ENCODE results near the gene CPSF4.

The CPSF4 gene

DNA sequence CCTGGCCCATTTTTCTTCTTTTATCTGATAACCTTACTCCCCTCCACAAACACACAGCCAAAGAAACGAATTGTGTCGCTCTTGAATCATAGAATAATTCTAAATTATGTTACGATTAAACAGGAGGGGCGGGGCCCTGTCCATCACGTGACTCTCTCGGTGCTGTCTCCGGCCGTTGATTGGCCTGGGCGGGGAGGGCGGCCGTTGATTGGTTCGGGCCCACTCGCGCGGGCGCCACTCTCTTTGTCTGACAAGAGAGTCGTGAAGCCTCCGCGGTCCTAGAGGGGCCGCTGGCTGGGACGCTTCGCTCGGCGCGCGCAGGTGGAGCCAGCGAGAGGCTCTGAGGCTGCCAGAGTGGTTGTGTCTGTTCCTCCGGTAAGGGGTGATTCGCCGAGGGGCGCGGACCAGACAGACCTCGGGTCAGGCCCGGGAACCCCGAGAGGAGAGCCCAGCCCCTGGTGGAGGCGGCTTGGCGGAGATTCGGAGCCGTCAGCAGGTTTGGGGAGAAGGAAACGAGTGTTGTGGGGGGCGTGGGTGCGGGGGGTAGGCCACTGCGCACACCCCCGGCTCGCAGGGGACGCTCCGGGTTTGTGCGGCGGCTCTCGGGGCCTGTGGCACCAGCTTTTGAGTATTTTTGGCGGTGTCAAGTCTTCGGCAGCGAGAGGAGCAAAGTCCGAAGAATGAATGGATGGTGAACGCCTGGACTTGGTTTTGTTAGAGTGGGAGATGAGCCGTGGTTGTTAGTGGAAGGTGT lies 34.0 kb downstream of the CPSF4 start, which contains the start of gene ZNF789:
Gene ZNF789 (plus strand): TSS at position 330 of the 754 bp plus-strand sequence. CDS start 3,567 bp downstream, outside the sequence.
- peak within 1 kb of the TSS; percentile 70 for H3K27ac ChIP-seq
- no peaks in the 10 kb centered on the region for H4K20me1 ChIP-seq (ENCODE audit: insufficient read depth)
- H3K79me2 ChIP-seq (ENCODE audit: insufficient read depth, low read depth), result peaks cover 42% of the 10 kb centered on the region; the same call in 1 of the 2 replicates
- peak within 1 kb of the TSS; percentile 63; the same call in 1 of the 2 replicates for H3K9ac ChIP-seq
- H3K27me3 ChIP-seq (ENCODE audit: insufficient read depth, low read depth), result no peaks in the 10 kb centered on the region
- H3K36me3 ChIP-seq (ENCODE audit: insufficient read depth), result no peaks in the 10 kb centered on the region; the same call in 1 of the 2 replicates
- peaks cover 11% of the 10 kb centered on the region for H3K4me1 ChIP-seq (ENCODE audit: low read depth, poor library complexity, severe bottlenecking)
- H3K4me2 ChIP-seq, result peak within 1 kb of the TSS; percentile 58
- no peak within 1 kb of the TSS for H3K4me3 ChIP-seq (IDR thresholded peaks at IDR 0.05; ENCODE audit: insufficient read depth, low read depth, low read length)
- TF ChIP-seq, protein P1, sequence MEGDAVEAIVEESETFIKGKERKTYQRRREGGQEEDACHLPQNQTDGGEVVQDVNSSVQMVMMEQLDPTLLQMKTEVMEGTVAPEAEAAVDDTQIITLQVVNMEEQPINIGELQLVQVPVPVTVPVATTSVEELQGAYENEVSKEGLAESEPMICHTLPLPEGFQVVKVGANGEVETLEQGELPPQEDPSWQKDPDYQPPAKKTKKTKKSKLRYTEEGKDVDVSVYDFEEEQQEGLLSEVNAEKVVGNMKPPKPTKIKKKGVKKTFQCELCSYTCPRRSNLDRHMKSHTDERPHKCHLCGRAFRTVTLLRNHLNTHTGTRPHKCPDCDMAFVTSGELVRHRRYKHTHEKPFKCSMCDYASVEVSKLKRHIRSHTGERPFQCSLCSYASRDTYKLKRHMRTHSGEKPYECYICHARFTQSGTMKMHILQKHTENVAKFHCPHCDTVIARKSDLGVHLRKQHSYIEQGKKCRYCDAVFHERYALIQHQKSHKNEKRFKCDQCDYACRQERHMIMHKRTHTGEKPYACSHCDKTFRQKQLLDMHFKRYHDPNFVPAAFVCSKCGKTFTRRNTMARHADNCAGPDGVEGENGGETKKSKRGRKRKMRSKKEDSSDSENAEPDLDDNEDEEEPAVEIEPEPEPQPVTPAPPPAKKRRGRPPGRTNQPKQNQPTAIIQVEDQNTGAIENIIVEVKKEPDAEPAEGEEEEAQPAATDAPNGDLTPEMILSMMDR (conservative IDR thresholded peaks at IDR 0.05; ENCODE audit: low read depth, low read length), result 0 out of 2 replicates have a peak, but pooled peaks have one; percentile 14
- peak within 1 kb of the TSS; percentile 83 for H2AFZ ChIP-seq (ENCODE audit: low read depth)

DNA sequence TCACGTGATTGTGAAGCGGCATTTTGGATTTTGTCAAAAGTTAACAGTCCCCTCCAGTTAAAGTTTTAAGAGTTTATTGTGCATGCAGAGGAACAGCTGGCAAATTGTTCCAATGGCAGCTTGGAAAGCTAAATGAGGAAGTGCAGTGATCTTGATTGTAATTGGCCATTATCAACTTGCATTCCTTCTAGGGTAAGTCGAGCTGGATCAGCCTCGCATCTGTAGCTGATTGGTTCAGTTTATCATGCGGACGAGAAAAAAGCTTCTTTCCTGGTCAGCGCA lies 34.5 kb downstream of the CPSF4 start:
- no peaks in the 10 kb centered on the region; the same call in 1 of the 2 replicates for H3K36me3 ChIP-seq (ENCODE audit: insufficient read depth)

DNA sequence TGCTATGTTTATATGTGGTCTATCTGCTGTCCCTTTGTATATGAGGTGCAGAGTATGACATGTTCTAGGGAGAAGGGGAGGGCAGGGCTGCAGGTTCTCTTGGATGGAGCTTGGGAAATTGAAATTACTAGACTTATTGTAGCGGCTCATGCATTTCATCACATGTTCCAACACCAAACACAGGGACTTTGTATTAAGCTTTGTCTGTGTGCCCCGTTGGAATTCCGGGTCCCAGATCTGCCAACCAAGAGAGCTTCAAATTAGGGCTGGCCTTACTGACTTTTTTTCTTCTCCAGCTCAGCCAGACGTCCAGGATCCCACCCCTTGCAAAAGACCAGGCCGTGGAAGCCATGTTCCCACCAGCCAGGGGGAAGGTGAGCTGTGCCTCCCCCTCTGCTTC lies 37.4 kb downstream of the CPSF4 start:
- H3K27ac ChIP-seq, result no peak overlapping the region
- no peak overlapping the region for H3K4me3 ChIP-seq (IDR thresholded peaks at IDR 0.05; ENCODE audit: insufficient read depth, low read depth, low read length)
- H3K27me3 ChIP-seq (ENCODE audit: insufficient read depth, low read depth), result no peaks in the 10 kb centered on the region
- H3K9ac ChIP-seq, result no peak overlapping the region
- peaks cover 53% of the 10 kb centered on the region; the same call in 1 of the 2 replicates for H3K79me2 ChIP-seq (ENCODE audit: insufficient read depth, low read depth)
- peaks cover 11% of the 10 kb centered on the region for H3K4me1 ChIP-seq (ENCODE audit: low read depth, poor library complexity, severe bottlenecking)
- H2AFZ ChIP-seq (ENCODE audit: low read depth), result no peak overlapping the region
- peaks cover 4% of the 10 kb centered on the region; the same call in 1 of the 2 replicates for H3K36me3 ChIP-seq (ENCODE audit: insufficient read depth)
- H4K20me1 ChIP-seq (ENCODE audit: insufficient read depth), result no peaks in the 10 kb centered on the region
- TF ChIP-seq, protein P1 (conservative IDR thresholded peaks at IDR 0.05; ENCODE audit: low read depth, low read length), result no peak
- H3K4me2 ChIP-seq, result no peak overlapping the region

More for the DNA sequence above, 34.5 kb downstream of the CPSF4 start:
- no peaks in the 10 kb centered on the region for H3K27me3 ChIP-seq (ENCODE audit: insufficient read depth, low read depth)
- peak overlapping the region; percentile 70; the same call in 1 of the 2 replicates for H3K27ac ChIP-seq
- no peaks in the 10 kb centered on the region for H4K20me1 ChIP-seq (ENCODE audit: insufficient read depth)
- peaks cover 48% of the 10 kb centered on the region; the same call in 1 of the 2 replicates for H3K79me2 ChIP-seq (ENCODE audit: insufficient read depth, low read depth)
- H3K4me1 ChIP-seq (ENCODE audit: low read depth, poor library complexity, severe bottlenecking), result peaks cover 11% of the 10 kb centered on the region
- H2AFZ ChIP-seq (ENCODE audit: low read depth), result peak overlapping the region; percentile 83
- TF ChIP-seq, protein P1 (conservative IDR thresholded peaks at IDR 0.05; ENCODE audit: low read depth, low read length), result no peak
- peak overlapping the region; percentile 44 for H3K4me2 ChIP-seq
- peak overlapping the region; percentile 63; the same call in 1 of the 2 replicates for H3K9ac ChIP-seq
- H3K4me3 ChIP-seq (IDR thresholded peaks at IDR 0.05; ENCODE audit: insufficient read depth, low read depth, low read length), result no peak overlapping the region

DNA sequence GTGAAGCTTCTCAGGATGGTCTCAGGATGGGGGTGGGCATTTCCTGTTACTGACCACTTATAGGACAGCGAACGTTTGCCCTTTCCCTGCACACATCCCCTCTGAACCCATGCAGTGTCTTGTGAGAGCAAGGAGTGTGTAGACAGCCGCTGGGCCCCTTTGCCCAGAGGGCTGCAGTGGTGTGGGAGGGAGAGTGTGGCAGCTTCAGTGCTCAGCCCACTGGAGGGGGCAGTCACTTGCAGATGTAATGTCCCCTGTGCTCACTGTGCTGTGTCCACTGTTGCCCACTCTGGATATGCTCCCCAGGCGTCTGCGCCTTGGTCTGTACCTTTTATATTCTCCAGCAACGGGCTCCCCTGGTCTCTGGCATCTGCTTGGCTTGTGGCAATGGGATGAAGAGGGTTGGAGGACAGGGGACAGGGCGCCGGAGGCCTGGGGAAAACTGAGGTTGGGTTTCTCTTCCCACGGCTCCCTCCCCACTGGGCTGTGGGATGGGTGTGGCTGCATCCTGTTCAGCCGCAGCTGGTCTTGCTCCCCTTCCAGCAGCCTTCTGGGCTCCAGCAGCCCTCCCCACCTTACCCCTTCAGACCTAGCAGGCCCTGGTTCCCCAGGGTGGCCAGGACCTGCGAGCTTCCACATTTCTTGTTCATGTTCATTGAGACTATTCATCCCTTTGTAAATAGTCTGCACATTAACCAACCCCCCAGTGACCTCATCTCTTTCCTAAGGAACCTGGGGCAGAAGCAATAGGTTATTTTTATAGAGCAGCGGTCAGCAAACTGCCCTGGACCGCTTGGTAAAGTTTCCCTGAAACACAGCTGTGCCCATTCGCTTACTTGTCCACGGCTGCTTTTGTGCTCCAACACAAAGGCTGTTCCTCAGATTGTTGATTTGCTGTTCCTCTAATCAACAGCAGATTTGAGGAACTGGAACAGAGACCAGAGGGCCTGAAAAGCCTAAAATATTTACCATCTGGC lies 40.0 kb downstream of the CPSF4 start:
- no peak overlapping the region for H2AFZ ChIP-seq (ENCODE audit: low read depth)
- no peaks in the 10 kb centered on the region for H4K20me1 ChIP-seq (ENCODE audit: insufficient read depth)
- H3K4me1 ChIP-seq (ENCODE audit: low read depth, poor library complexity, severe bottlenecking), result peaks cover 8% of the 10 kb centered on the region
- TF ChIP-seq, protein P1 (conservative IDR thresholded peaks at IDR 0.05; ENCODE audit: low read depth, low read length), result no peak
- H3K27ac ChIP-seq, result no peak overlapping the region
- H3K36me3 ChIP-seq (ENCODE audit: insufficient read depth), result peaks cover 4% of the 10 kb centered on the region; the same call in 1 of the 2 replicates
- H3K9ac ChIP-seq, result no peak overlapping the region
- no peak overlapping the region for H3K4me2 ChIP-seq
- H3K79me2 ChIP-seq (ENCODE audit: insufficient read depth, low read depth), result peaks cover 43% of the 10 kb centered on the region; the same call in 1 of the 2 replicates
- H3K4me3 ChIP-seq (IDR thresholded peaks at IDR 0.05; ENCODE audit: insufficient read depth, low read depth, low read length), result no peak overlapping the region
- H3K27me3 ChIP-seq (ENCODE audit: insufficient read depth, low read depth), result no peaks in the 10 kb centered on the region
